Fibroblast of peridontal ligament (primary cell): Measurements from ENCODE around the gene ADORA1.

Source experiments
- DNase-seq: peaks from one replicate; pipeline ENCODE4 v3.0.0-alpha.2; 2010; ENCODE audit errors: extremely low read depth

Gene ADORA1

DNA sequence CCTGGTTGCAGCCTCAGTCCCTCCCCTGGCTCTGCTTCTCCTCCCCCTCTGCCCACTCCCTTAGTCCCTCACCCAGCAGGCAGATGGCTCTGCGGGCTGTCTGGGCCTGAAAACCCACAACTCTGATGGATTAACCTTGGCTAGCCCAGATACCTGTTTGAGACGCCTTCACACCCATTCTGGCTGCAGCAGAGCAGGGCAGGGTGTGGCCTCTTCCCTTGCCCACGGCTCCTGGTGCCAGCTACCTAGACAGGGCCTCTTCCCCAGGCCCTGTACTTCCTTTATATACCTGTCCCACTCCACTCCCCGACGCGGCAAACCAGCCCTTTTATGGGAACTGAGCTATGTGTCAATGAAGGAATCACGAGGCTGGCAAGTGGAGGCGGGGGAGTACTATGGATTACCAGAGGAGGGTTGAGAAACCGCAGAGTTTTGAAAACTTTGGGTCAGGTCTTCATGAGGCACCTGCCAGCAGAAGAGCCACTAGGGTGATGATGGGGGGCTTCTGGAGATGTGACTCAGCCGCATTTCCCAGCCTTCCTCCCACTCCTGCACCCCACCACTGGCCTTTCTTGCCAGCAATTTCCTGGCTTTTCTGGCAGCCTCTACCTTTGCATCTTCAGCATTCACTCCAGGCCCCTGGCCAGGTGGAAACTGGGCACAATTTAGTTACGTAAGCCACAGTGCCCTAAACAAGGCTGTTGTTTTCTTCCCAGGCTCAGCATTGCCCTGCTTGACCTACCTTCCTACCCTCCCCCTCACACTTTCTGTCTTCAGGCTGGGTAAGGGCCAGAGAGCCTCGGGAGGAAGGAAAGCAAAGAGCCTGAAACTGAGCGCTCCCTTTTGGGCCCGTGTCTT lies 59.1 kb downstream of the ADORA1 start, which contains the start of gene CHI3L1:
Gene CHI3L1 (minus strand): TSS at position 259 of the 858 bp plus-strand sequence. CDS start 81 bp downstream, at position 178.
- DNase-seq = no peak

DNA sequence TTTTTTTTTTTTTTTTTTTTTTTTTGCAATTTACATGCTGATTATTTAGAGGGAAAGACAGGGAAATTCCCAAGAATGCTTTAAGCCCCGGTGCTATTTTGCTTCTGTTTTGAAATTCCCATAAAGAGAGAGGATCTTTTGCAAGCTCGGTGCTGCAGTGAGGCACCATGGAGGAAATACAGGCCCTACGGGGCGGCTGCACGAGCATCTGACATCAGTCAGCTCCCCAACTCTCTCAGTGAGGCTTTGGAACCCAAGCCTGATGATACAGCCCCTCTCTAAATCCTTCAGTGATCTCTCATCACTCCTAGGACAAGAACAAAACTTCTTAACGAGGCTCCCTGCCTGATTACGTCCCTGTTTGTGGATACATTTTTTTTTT lies 59.8 kb downstream of the ADORA1 start:
- DNase-seq = no peak

GRCh38 chr1:203187689-203188264 lies 60.3 kb downstream of the ADORA1 start:
- DNase-seq = no peak

- no peak for DNase-seq
Observed at GRCh38 chr1:203188686-203189232, 61.2 kb downstream of the ADORA1 start.

- DNase-seq = peak; percentile 30
Observed at GRCh38 chr1:203189951-203190352, 62.4 kb downstream of the ADORA1 start.

DNA sequence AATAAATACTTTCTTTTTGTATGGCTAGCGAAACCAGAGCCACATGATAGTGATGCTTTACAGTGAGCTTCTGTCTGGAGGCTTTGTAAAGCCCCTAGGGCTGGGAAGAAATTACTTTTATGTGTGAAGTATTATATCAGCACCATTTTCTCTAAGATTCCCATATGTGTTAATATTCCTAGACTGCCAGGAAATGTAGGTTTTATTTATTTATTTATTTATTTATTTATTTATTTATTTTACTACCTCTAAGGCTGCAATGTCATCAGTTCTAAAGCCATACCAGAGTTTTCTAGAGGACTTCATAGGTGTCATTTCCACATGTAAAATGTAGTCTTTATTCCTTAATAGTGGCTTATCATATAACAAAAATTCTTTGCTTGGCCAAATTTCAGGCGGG lies 63.4 kb downstream of the ADORA1 start:
- DNase-seq = no peak

DNA sequence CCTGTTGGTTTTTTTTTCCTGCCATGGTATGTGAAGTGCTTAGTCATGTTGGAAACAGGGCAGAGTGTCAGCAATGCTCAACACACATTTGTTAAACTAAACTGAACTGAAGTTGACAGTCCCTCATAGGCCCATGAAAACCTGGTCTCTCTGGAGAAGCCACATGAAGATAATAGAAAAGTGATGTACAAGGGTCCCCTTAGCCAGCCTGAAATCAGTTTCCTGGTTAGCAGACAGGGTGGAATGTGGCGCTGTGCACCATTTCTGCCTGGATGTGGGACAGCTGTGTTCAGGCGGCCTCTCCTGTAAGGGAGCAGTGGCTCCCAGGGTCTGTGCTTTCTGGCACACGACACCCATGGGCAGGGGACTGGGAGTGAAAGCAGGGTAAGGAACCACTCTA lies 68.8 kb downstream of the ADORA1 start:
- no peak for DNase-seq

GRCh38 chr1:203197625-203198024 lies 70.1 kb downstream of the ADORA1 start:
- DNase-seq = peak; percentile 82

GRCh38 chr1:203199002-203199401 lies 71.5 kb downstream of the ADORA1 start:
- no peak for DNase-seq

- no peak for DNase-seq
Observed at GRCh38 chr1:203199481-203199815, 71.9 kb downstream of the ADORA1 start.

GRCh38 chr1:203199816-203200571 lies 72.5 kb downstream of the ADORA1 start:
- peak; percentile 93 for DNase-seq

GRCh38 chr1:203200916-203201315 lies 73.4 kb downstream of the ADORA1 start:
- no peak for DNase-seq

GRCh38 chr1:203201516-203202205 lies 74.1 kb downstream of the ADORA1 start:
- no peak for DNase-seq

- DNase-seq = peak; percentile 91
Observed at GRCh38 chr1:203202431-203203245, 75.1 kb downstream of the ADORA1 start.

GRCh38 chr1:203204756-203205155 lies 77.2 kb downstream of the ADORA1 start:
- DNase-seq = no peak

DNA sequence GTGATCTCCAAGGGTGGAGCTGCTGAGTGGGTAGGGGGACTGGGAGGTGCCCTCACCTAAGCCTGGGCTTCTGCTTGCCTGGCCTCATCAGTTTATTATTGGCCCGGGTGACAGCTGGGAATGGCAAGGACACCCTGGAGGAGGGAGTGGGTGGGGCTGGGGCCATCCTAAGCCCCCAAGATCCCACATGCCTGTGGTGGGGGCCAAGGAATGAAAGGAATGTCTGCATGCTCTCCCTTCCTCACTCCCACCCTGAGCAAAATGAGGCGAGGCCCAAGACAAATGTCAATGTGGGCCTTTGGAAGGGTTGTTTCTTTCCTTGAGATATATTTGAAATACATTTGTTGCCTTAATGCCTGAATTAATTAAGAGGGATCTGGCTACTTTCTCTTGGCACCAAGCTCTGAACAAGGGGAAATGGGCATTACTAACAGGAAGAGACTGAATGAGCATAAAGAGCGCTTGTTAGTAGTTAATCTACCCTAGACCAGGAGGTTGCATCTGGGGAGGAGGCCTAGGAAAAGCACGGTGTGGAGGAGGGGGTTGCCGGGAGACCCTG lies 78.7 kb downstream of the ADORA1 start:
- DNase-seq = no peak

DNA sequence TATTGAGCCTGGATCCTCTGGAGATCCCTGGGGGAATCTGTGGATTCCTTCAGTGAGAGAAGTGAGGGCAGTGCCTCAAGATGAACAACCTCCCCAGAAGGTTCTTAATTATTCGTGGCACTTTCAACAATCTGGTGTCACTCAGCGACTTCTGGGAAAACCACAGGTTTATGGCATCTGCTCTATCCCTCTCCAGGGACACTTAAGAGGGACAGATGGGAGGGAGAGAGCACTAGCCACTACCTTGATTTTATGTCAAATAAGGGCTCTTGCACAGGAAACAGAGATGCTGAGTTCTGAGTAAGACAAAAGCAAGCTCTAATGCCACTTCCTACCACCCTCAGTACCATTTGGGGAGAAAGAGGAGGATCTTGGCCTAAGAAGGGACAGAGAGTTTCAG lies 80.2 kb downstream of the ADORA1 start:
- DNase-seq = no peak

DNA sequence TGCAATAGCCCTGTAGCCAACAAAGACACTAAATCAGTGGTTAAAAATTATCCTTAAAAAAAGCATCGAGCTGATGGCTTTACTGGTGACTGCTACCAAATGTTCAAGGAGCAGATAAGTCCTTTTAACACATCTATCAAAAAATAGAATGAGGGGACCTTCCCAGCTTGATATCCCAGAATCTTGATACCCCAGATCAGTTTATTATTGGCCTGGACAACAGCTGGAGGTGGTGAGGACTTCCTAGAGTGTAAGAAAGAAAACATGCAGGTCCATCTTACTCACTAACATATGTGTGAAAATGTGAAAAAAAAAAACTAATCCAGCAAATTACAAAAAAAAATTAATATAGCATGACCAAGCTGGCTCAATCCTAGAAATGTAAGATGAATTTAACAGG lies 80.7 kb downstream of the ADORA1 start:
- no peak for DNase-seq

DNA sequence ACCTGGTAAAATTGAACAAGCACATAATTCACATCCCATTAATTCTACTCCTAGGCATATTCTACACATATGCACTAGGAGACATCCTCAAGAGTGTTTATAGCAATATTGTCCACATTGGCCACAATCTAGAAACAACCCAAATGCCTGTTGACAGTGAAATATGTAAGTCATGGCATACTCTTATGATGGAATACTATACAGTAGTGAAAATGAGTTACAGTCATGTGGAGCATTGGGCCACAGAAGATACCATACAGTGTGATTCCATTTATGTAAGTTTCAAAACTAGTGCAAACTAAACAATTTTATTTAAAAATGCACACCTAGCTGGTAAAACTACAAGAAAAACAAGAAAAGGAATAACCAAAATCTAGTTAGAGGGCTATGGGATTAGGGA lies 82.8 kb downstream of the ADORA1 start:
- no peak for DNase-seq

GRCh38 chr1:203210988-203211387 lies 83.5 kb downstream of the ADORA1 start:
- DNase-seq = no peak

GRCh38 chr1:203211812-203212211 lies 84.3 kb downstream of the ADORA1 start:
- no peak for DNase-seq
